ENCODE data around the gene ARHGEF10L. TPM values are rescaled to one million over a fixed set of nuclear protein-coding genes. Genes with fewer than 3 reads are reported as not detected.

The ARHGEF10L gene
- total RNA-seq, 2 donors from 2014 or later: 226 to 301 TPM

DNA sequence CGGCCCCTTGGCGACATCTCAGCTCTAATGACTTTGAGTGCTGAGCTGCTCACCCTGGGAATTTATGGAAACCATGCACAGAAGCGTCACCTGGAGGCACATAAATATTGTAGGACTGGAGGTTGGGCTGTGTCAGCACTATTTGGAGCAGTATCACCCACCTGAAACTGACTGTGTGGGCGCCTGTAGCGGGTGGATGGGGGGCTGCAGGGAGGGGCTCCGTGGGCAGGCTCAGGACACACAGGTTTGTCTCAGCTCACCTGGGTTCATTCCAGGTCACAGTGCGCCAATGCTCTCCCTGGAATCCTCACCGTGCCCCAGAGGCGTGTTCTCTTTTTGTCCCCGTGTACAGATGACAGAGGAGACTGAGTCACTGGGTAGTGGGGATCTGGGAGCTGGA, 140.8 kb downstream of the ARHGEF10L start:
- Histone ChIP-seq H3K36me3 (peaks cover 39% of the 10 kb centered on the region), H3K27me3 (replicated peaks; ENCODE audit: insufficient read depth) (no peaks in the 10 kb centered on the region), H3K4me3 (no peak overlapping the region), H3K9me3 (no peaks in the 10 kb centered on the region), H3K4me1 (ENCODE audit: control insufficient read depth in 1 of 2, low read depth in 2 of 2) (peaks cover 0 to 22% of the 10 kb centered on the region in 2 donors), H3K27ac (no peak overlapping the region)
- TF ChIP-seq CTCF (IDR thresholded peaks at IDR 0.05): no peak
- no peak for ATAC-seq (ENCODE audit: insufficient number of reproducible peaks, low FRiP score, low read depth)
- DNase-seq (ENCODE audit: low spot score): no peak

- Histone ChIP-seq H3K4me3 (no peak overlapping the region), H3K27me3 (replicated peaks; ENCODE audit: insufficient read depth) (no peaks in the 10 kb centered on the region), H3K9me3 (no peaks in the 10 kb centered on the region), H3K4me1 (ENCODE audit: control insufficient read depth in 1 of 2, low read depth in 2 of 2) (peaks cover 0 to 10% of the 10 kb centered on the region in 2 donors), H3K27ac (no peak overlapping the region), H3K36me3 (peaks cover 35% of the 10 kb centered on the region)
- DNase-seq (ENCODE audit: low spot score) (no peak), ATAC-seq (ENCODE audit: insufficient number of reproducible peaks, low FRiP score, low read depth) (no peak)
- TF ChIP-seq CTCF (IDR thresholded peaks at IDR 0.05): no peak
Measured at GRCh38 chr1:17682400-17682799, 142.9 kb downstream of the ARHGEF10L start.

- H3K36me3 ChIP-seq: peaks cover 41% of the 10 kb centered on the region
- DNase-seq (ENCODE audit: low spot score) (no peak), ATAC-seq (ENCODE audit: insufficient number of reproducible peaks, low FRiP score, low read depth) (no peak)
- H3K9me3 ChIP-seq: no peaks in the 10 kb centered on the region
- H3K4me3 ChIP-seq: no peak overlapping the region
- H3K27me3 ChIP-seq (replicated peaks; ENCODE audit: insufficient read depth): no peaks in the 10 kb centered on the region
- TF ChIP-seq CTCF (IDR thresholded peaks at IDR 0.05): no peak
- H3K27ac ChIP-seq: no peak overlapping the region
- H3K4me1 ChIP-seq (ENCODE audit: control insufficient read depth in 1 of 2, low read depth in 2 of 2): peaks cover 0 to 15% of the 10 kb centered on the region in 2 donors
Measured at GRCh38 chr1:17683598-17683997, 144.1 kb downstream of the ARHGEF10L start.

- H3K36me3 ChIP-seq: peaks cover 37% of the 10 kb centered on the region
- H3K27ac ChIP-seq: no peak overlapping the region
- TF ChIP-seq CTCF (IDR thresholded peaks at IDR 0.05): no peak
- H3K4me1 ChIP-seq (ENCODE audit: control insufficient read depth in 1 of 2, low read depth in 2 of 2): peaks cover 0 to 15% of the 10 kb centered on the region in 2 donors
- DNase-seq (ENCODE audit: low spot score): no peak
- H3K4me3 ChIP-seq: no peak overlapping the region
- no peaks in the 10 kb centered on the region for H3K9me3 ChIP-seq
- no peak for ATAC-seq (ENCODE audit: insufficient number of reproducible peaks, low FRiP score, low read depth)
- no peaks in the 10 kb centered on the region for H3K27me3 ChIP-seq (replicated peaks; ENCODE audit: insufficient read depth)
Measured at GRCh38 chr1:17684810-17685209, 145.3 kb downstream of the ARHGEF10L start.

DNA sequence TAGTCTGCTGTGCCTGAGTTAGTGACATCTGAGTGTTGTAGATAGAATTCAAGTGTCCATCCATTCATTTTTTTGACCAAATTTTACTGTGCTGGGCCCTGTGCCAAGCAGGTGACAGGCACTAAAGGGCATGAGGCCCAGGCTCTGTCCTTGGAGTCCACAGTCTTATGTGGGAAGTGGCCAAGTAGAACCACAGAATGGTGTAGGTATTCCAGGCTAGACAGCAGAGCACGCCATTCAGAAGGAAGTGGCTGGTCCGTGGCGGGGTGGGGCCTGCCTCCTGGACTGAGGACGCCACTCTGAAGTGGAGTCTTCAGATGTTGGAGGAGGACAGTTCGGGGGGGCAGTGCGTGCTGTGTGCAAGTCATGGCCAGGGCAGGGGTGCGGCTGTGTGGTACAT, 146.8 kb downstream of the ARHGEF10L start:
- Histone ChIP-seq H3K27ac (no peak overlapping the region), H3K36me3 (peaks cover 47% of the 10 kb centered on the region), H3K4me3 (no peak overlapping the region), H3K27me3 (replicated peaks; ENCODE audit: insufficient read depth) (no peaks in the 10 kb centered on the region), H3K9me3 (no peaks in the 10 kb centered on the region), H3K4me1 (ENCODE audit: control insufficient read depth in 1 of 2, low read depth in 2 of 2) (peaks cover 0 to 16% of the 10 kb centered on the region in 2 donors)
- DNase-seq (ENCODE audit: low spot score): no peak
- ATAC-seq (ENCODE audit: insufficient number of reproducible peaks, low FRiP score, low read depth): no peak
- no peak for TF ChIP-seq CTCF (IDR thresholded peaks at IDR 0.05)

Measured in thoracic aorta (tissue), 2 donors.